Measurements from ENCODE around the gene SLC16A10. TPM values are rescaled to one million over a fixed set of nuclear protein-coding genes. Genes with fewer than 3 reads are reported as not detected.

SLC16A10 gene
- total RNA-seq, 3 donors from 2014 or later = 1.4 to 6.0 (median 3.8) TPM

DNA sequence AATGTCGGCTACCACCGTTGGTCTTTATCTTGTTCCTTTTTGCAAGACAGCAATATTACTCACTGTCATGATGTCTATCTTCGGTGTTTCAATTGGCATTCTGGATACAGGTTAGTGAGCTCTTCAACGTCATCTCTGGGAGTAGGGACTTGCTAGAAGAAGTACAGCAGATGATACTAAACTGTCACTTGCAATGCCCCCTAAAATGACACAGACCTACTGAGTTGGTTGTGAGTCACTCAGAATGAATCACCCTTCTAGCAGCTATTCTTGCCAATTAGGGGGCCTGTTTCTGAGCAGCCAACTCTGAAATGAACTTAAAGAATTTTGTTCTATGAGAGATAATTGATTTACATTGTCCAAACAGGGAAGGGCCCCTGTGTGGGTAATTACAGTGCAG, 176.5 kb downstream of the SLC16A10 start:
- no peaks in the 10 kb centered on the region for H3K36me3 ChIP-seq (ENCODE audit: low read depth)
- ATAC-seq = no peak
- intact Hi-C loops (cut with DNase I, micrococcal nuclease) = no loop called here

DNA sequence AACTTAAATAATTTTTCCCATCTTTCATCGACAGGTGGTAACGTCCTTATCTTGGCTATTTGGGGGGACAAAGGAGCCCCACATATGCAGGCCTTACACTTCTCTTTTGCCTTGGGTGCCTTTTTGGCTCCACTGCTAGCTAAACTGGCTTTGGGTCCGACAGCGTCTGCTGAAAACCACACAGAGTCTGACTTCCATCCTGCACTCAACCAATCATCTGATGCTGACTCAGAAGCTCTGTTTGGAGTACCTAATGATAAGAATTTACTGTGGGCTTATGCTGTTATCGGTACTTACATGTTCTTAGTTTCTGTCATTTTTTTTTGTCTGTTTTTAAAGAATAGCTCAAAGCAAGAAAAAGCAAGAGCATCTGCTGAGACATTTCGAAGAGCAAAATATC, 178.5 kb downstream of the SLC16A10 start:
- intact Hi-C loops (cut with DNase I, micrococcal nuclease) = no loop called here
- no peak for DNase-seq
- Histone ChIP-seq H3K4me3 (no peak overlapping the region), H3K9me3 (no peaks in the 10 kb centered on the region), H3K36me3 (ENCODE audit: low read depth) (no peaks in the 10 kb centered on the region), H3K4me1 (ENCODE audit: low read depth) (peaks cover 2% of the 10 kb centered on the region)
- no peak for ATAC-seq
- TF ChIP-seq, protein P1, sequence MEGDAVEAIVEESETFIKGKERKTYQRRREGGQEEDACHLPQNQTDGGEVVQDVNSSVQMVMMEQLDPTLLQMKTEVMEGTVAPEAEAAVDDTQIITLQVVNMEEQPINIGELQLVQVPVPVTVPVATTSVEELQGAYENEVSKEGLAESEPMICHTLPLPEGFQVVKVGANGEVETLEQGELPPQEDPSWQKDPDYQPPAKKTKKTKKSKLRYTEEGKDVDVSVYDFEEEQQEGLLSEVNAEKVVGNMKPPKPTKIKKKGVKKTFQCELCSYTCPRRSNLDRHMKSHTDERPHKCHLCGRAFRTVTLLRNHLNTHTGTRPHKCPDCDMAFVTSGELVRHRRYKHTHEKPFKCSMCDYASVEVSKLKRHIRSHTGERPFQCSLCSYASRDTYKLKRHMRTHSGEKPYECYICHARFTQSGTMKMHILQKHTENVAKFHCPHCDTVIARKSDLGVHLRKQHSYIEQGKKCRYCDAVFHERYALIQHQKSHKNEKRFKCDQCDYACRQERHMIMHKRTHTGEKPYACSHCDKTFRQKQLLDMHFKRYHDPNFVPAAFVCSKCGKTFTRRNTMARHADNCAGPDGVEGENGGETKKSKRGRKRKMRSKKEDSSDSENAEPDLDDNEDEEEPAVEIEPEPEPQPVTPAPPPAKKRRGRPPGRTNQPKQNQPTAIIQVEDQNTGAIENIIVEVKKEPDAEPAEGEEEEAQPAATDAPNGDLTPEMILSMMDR (IDR thresholded peaks at IDR 0.05) = no peak

More for the DNA sequence above, 176.5 kb downstream of the SLC16A10 start:
- no peak for DNase-seq
- Histone ChIP-seq H3K4me3 (no peak overlapping the region), H3K9me3 (no peaks in the 10 kb centered on the region), H3K4me1 (ENCODE audit: low read depth) (peaks cover 12% of the 10 kb centered on the region)
- TF ChIP-seq, protein P1 (IDR thresholded peaks at IDR 0.05) = no peak

DNA sequence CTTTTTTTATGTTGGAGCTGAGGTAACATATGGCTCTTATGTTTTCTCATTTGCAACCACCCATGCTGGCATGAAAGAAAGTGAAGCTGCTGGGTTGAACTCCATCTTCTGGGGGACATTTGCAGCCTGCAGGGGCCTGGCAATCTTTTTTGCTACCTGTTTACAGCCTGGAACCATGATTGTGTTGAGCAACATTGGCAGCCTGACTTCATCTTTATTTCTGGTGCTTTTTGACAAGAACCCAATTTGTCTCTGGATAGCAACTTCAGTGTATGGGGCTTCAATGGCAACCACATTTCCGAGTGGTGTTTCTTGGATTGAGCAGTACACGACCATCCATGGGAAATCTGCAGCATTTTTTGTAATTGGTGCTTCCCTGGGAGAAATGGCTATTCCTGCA, 179.0 kb downstream of the SLC16A10 start:
- TF ChIP-seq, protein P1 (IDR thresholded peaks at IDR 0.05) = no peak
- Histone ChIP-seq H3K4me1 (ENCODE audit: low read depth) (no peaks in the 10 kb centered on the region), H3K9me3 (no peaks in the 10 kb centered on the region), H3K36me3 (ENCODE audit: low read depth) (no peaks in the 10 kb centered on the region), H3K4me3 (no peak overlapping the region)
- no peak for DNase-seq
- intact Hi-C loops (cut with DNase I, micrococcal nuclease) = no loop called here
- no peak for ATAC-seq

DNA sequence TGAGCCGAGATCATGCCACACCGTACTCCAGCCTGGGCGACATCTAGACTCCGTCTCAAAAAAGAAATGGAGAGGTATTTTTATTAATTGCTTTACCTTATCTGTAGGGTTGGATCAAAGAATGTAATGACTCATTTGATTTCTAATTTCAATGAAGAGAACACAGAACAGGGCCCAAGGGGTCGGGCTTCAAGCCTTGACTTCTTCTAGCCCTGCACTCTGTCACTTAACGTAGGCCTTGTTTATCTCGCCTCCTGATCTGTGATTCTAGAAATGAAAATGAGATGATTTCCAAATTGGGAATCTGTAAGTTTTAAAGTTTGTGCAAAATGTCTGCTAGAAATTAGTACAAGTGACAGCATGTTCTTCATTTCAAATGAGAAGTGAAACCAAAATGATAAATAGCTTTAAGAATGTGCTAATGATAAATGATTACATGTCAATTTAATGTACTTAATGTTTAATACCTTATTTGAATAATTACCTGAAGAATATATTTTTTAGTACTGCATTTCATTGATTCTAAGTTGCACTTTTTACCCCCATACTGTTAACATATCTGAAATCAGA, 180.5 kb downstream of the SLC16A10 start:
- intact Hi-C loops (cut with DNase I, micrococcal nuclease) = no loop called here
- H3K36me3 ChIP-seq (ENCODE audit: low read depth) = no peaks in the 10 kb centered on the region

DNA sequence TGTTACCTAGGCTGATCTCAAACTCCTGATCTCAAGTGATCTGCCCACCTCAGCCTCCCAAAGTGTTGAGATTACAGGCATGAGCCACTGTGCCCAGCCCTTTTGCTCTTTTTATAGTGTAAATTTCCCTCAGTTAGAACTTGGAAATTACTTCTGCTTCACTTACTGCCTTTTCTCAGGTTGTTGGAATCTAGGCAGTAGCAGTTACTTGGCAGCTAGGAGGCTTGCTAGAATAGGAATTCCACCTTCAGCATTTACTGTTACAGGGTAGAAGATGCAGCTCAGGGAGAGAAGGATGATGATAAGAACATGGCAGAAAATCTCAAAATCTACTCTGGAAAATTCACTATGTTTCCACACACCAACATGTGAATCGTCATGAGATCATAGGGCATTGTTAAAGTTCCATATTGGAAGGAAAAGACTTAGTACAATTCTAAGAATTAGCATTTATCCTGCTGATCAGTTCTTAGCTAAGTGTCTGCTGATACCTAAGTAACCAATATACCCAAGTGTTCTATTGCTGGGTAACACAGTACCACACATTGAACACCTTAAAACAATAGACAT, 182.2 kb downstream of the SLC16A10 start:
- intact Hi-C loops (cut with DNase I, micrococcal nuclease) = no loop called here
- no peak overlapping the region for H3K4me3 ChIP-seq
- TF ChIP-seq, protein P1 (IDR thresholded peaks at IDR 0.05) = no peak
- H3K9me3 ChIP-seq = peaks cover 3% of the 10 kb centered on the region
- ATAC-seq = no peak
- no peaks in the 10 kb centered on the region for H3K36me3 ChIP-seq (ENCODE audit: low read depth)
- no peaks in the 10 kb centered on the region for H3K4me1 ChIP-seq (ENCODE audit: low read depth)
- DNase-seq = no peak

More for the DNA sequence above, 180.5 kb downstream of the SLC16A10 start:
- Histone ChIP-seq H3K4me1 (ENCODE audit: low read depth) (no peaks in the 10 kb centered on the region), H3K9me3 (no peaks in the 10 kb centered on the region), H3K4me3 (no peak overlapping the region)
- TF ChIP-seq, protein P1 (IDR thresholded peaks at IDR 0.05) = no peak
- ATAC-seq (no peak), DNase-seq (no peak)
